Measurements from ENCODE around the gene STK35. TPM values are rescaled to one million over a fixed set of nuclear protein-coding genes. Genes with fewer than 3 reads are reported as not detected.
A peak's percentile ranks its signal among the peaks of the same experiment; 100 is the strongest.

Gene STK35
- total and polyA plus RNA-seq, 4 experiments from 2014 or later: 5.9 to 19.3 (median 12.5) TPM

- Histone ChIP-seq H3K27ac (ENCODE audit: low read depth, low read length) (no peak overlapping the region), H3K9me3 (ENCODE audit: control insufficient read depth in 1 of 2, low read length in 2 of 2) (no peaks in the 10 kb centered on the region), H3K27me3 (ENCODE audit: insufficient read depth, low read length) (no peaks in the 10 kb centered on the region), H3K4me3 (ENCODE audit: low read length in 2 of 2) (no peak overlapping the region), H3K4me1 (ENCODE audit: insufficient read depth, low read length) (no peaks in the 10 kb centered on the region), H3K36me3 (ENCODE audit: insufficient read depth, low read length) (peaks cover under 1% of the 10 kb centered on the region)
- Mint-ChIP-seq H3K4me3 (no peak overlapping the region), H3K4me1 (no peaks in the 10 kb centered on the region), H3K36me3 (peaks cover 25 to 34% of the 10 kb centered on the region in 2 donors), H3K9me3 (no peaks in the 10 kb centered on the region), H3K27ac (no peak overlapping the region), H3K27me3 (no peaks in the 10 kb centered on the region)
- ChIA-PET CTCF (ENCODE audit: partially characterized antibody) (no interaction called here), POLR2A (ENCODE audit: partially characterized antibody) (interaction anchor here (1.3 kb wide), 1 partner anchor 46 kb away, joined by 4 read pairs; no protein-coding TSS in a partner anchor)
- no peak for DNase-seq
- intact Hi-C loops (cut with micrococcal nuclease): no loop called here
These were observed 47.9 kb downstream of the STK35 start for GRCh38 chr20:2149507-2149906.

- ChIA-PET CTCF (ENCODE audit: partially characterized antibody) (interaction anchor here (1.1 kb wide), 1 partner anchor 184 kb away, joined by 3 read pairs; no protein-coding TSS in a partner anchor), POLR2A (ENCODE audit: partially characterized antibody) (no interaction called here)
- no peak overlapping the region for H3K27ac ChIP-seq (ENCODE audit: low read depth, low read length)
- H3K4me1 ChIP-seq (ENCODE audit: insufficient read depth, low read length): no peaks in the 10 kb centered on the region
- Mint-ChIP-seq H3K36me3 (peaks cover 22 to 27% of the 10 kb centered on the region in 2 donors), H3K27me3 (no peaks in the 10 kb centered on the region), H3K9me3 (no peaks in the 10 kb centered on the region), H3K4me3 (no peak overlapping the region), H3K4me1 (no peaks in the 10 kb centered on the region), H3K27ac (peak overlapping the region in 1 of 7 donors; percentile 57)
- H3K4me3 ChIP-seq (ENCODE audit: low read length in 2 of 2): no peak overlapping the region
- no peak for DNase-seq
- H3K9me3 ChIP-seq (ENCODE audit: control insufficient read depth in 1 of 2, low read length in 2 of 2): no peaks in the 10 kb centered on the region
- intact Hi-C loops (cut with micrococcal nuclease): no loop called here
- H3K36me3 ChIP-seq (ENCODE audit: insufficient read depth, low read length): no peaks in the 10 kb centered on the region
- H3K27me3 ChIP-seq (ENCODE audit: insufficient read depth, low read length): no peaks in the 10 kb centered on the region
These were observed 49.0 kb downstream of the STK35 start for GRCh38 chr20:2150660-2151059.

- Mint-ChIP-seq H3K4me3 (no peak overlapping the region), H3K9me3 (no peaks in the 10 kb centered on the region), H3K4me1 (no peaks in the 10 kb centered on the region), H3K27me3 (no peaks in the 10 kb centered on the region), H3K27ac (no peak overlapping the region), H3K36me3 (peaks cover 13 to 15% of the 10 kb centered on the region in 2 donors)
- CTCF ChIA-PET (ENCODE audit: partially characterized antibody): no interaction called here
- no peak overlapping the region for H3K4me3 ChIP-seq (ENCODE audit: low read length in 2 of 2)
- intact Hi-C loops (cut with micrococcal nuclease): no loop called here
- H3K9me3 ChIP-seq (ENCODE audit: control insufficient read depth in 1 of 2, low read length in 2 of 2): no peaks in the 10 kb centered on the region
- H3K36me3 ChIP-seq (ENCODE audit: insufficient read depth, low read length): no peaks in the 10 kb centered on the region
- POLR2A ChIA-PET (ENCODE audit: partially characterized antibody): no interaction called here
- DNase-seq: no peak
- no peaks in the 10 kb centered on the region for H3K4me1 ChIP-seq (ENCODE audit: insufficient read depth, low read length)
- no peaks in the 10 kb centered on the region for H3K27me3 ChIP-seq (ENCODE audit: insufficient read depth, low read length)
- H3K27ac ChIP-seq (ENCODE audit: low read depth, low read length): no peak overlapping the region
These were observed 50.2 kb downstream of the STK35 start for GRCh38 chr20:2151858-2152281.

- Mint-ChIP-seq H3K36me3 (peaks cover 13% of the 10 kb centered on the region in 2 donors), H3K9me3 (no peaks in the 10 kb centered on the region), H3K4me1 (no peaks in the 10 kb centered on the region), H3K27ac (no peak overlapping the region), H3K4me3 (no peak overlapping the region), H3K27me3 (no peaks in the 10 kb centered on the region)
- no peaks in the 10 kb centered on the region for H3K27me3 ChIP-seq (ENCODE audit: insufficient read depth, low read length)
- ChIA-PET POLR2A (ENCODE audit: partially characterized antibody) (no interaction called here), CTCF (ENCODE audit: partially characterized antibody) (no interaction called here)
- no peaks in the 10 kb centered on the region for H3K36me3 ChIP-seq (ENCODE audit: insufficient read depth, low read length)
- no peak for DNase-seq
- H3K4me3 ChIP-seq (ENCODE audit: low read length in 2 of 2): no peak overlapping the region
- no peak overlapping the region for H3K27ac ChIP-seq (ENCODE audit: low read depth, low read length)
- H3K4me1 ChIP-seq (ENCODE audit: insufficient read depth, low read length): no peaks in the 10 kb centered on the region
- intact Hi-C loops (cut with micrococcal nuclease): no loop called here
- no peaks in the 10 kb centered on the region for H3K9me3 ChIP-seq (ENCODE audit: control insufficient read depth in 1 of 2, low read length in 2 of 2)
These were observed 50.7 kb downstream of the STK35 start for GRCh38 chr20:2152317-2152716.

- H3K27me3 ChIP-seq (ENCODE audit: insufficient read depth, low read length): no peaks in the 10 kb centered on the region
- H3K36me3 Mint-ChIP-seq: peaks cover 4 to 11% of the 10 kb centered on the region in 2 donors
- H3K27ac ChIP-seq (ENCODE audit: low read depth, low read length): no peak overlapping the region
- H3K27ac Mint-ChIP-seq: peak overlapping the region in 1 of 7 donors; percentile 3
- H3K36me3 ChIP-seq (ENCODE audit: insufficient read depth, low read length): no peaks in the 10 kb centered on the region
- H3K9me3 Mint-ChIP-seq: no peaks in the 10 kb centered on the region
- H3K9me3 ChIP-seq (ENCODE audit: control insufficient read depth in 1 of 2, low read length in 2 of 2): no peaks in the 10 kb centered on the region
- no peaks in the 10 kb centered on the region for H3K27me3 Mint-ChIP-seq
- intact Hi-C loops (cut with micrococcal nuclease): no loop called here
- no peaks in the 10 kb centered on the region for H3K4me1 Mint-ChIP-seq
- POLR2A ChIA-PET (ENCODE audit: partially characterized antibody): no interaction called here
- no peaks in the 10 kb centered on the region for H3K4me1 ChIP-seq (ENCODE audit: insufficient read depth, low read length)
- H3K4me3 ChIP-seq (ENCODE audit: low read length in 2 of 2): no peak overlapping the region
- H3K4me3 Mint-ChIP-seq: no peak overlapping the region
- CTCF ChIA-PET (ENCODE audit: partially characterized antibody): no interaction called here
- DNase-seq: no peak
These were observed 51.7 kb downstream of the STK35 start for GRCh38 chr20:2153326-2153725.

- Histone ChIP-seq H3K4me3 (ENCODE audit: low read length in 2 of 2) (no peak overlapping the region), H3K4me1 (ENCODE audit: insufficient read depth, low read length) (no peaks in the 10 kb centered on the region), H3K36me3 (ENCODE audit: insufficient read depth, low read length) (no peaks in the 10 kb centered on the region), H3K9me3 (ENCODE audit: control insufficient read depth in 1 of 2, low read length in 2 of 2) (no peaks in the 10 kb centered on the region), H3K27ac (ENCODE audit: low read depth, low read length) (no peak overlapping the region), H3K27me3 (ENCODE audit: insufficient read depth, low read length) (no peaks in the 10 kb centered on the region)
- DNase-seq: no peak
- Mint-ChIP-seq H3K4me1 (no peaks in the 10 kb centered on the region), H3K27ac (no peak overlapping the region), H3K4me3 (no peak overlapping the region), H3K36me3 (no peaks in the 10 kb centered on the region), H3K9me3 (no peaks in the 10 kb centered on the region), H3K27me3 (no peaks in the 10 kb centered on the region)
- CTCF ChIA-PET (ENCODE audit: partially characterized antibody): interaction anchor here (3.0 kb wide), 1 partner anchor 16 kb away, joined by 9 read pairs; no protein-coding TSS in a partner anchor
- POLR2A ChIA-PET (ENCODE audit: partially characterized antibody): no interaction called here
- intact Hi-C loops (cut with micrococcal nuclease): no loop called here
These were observed 54.6 kb downstream of the STK35 start for GRCh38 chr20:2156224-2156623.

- no peak overlapping the region for H3K4me3 Mint-ChIP-seq
These were observed 55.3 kb downstream of the STK35 start for GRCh38 chr20:2156666-2157624.

More at GRCh38 chr20:2156666-2157624, 55.3 kb downstream of the STK35 start:
- POLR2A ChIA-PET (ENCODE audit: partially characterized antibody): interaction anchor here (0.6 kb wide), 1 partner anchor 33 kb away, joined by 3 read pairs; no protein-coding TSS in a partner anchor
- CTCF ChIA-PET (ENCODE audit: partially characterized antibody): interaction anchor here (1.0 to 3.0 kb wide), 2 partner anchors 12 to 15 kb away, joined by 3 to 9 read pairs; no protein-coding TSS in a partner anchor
- intact Hi-C loops (cut with micrococcal nuclease): no loop called here
- H3K9me3 Mint-ChIP-seq: no peaks in the 10 kb centered on the region
- H3K4me1 Mint-ChIP-seq: no peaks in the 10 kb centered on the region
- Histone ChIP-seq H3K4me1 (ENCODE audit: insufficient read depth, low read length) (no peaks in the 10 kb centered on the region), H3K27me3 (ENCODE audit: insufficient read depth, low read length) (no peaks in the 10 kb centered on the region), H3K27ac (ENCODE audit: low read depth, low read length) (no peak overlapping the region), H3K9me3 (ENCODE audit: control insufficient read depth in 1 of 2, low read length in 2 of 2) (no peaks in the 10 kb centered on the region), H3K4me3 (ENCODE audit: low read length in 2 of 2) (no peak overlapping the region), H3K36me3 (ENCODE audit: insufficient read depth, low read length) (no peaks in the 10 kb centered on the region)
- no peak for DNase-seq
- no peak overlapping the region for H3K27ac Mint-ChIP-seq
- no peaks in the 10 kb centered on the region for H3K27me3 Mint-ChIP-seq
- H3K36me3 Mint-ChIP-seq: no peaks in the 10 kb centered on the region

Measured in CD4-positive, alpha-beta memory T cell (primary cell).